OCI-LY3 (cell line): ENCODE data around the gene FCHSD2.

Experiments used
- H2AFZ ChIP-seq: fragments of 200-600, 300-600 bp; shearing (Covaris generic); 2 replicates; pipeline ENCODE4 v1.6.0; 2014; ENCODE audit warnings: antibody characterized with exemption, low read depth, low read length
- H3K27ac ChIP-seq: fragments of 200-600, 300-600 bp; sonication (generic); 2 replicates; pipeline ENCODE4 v1.5.1; 2014; ENCODE audit warnings: mild to moderate bottlenecking, low read length, moderate library complexity, mixed read lengths
- H3K27me3 ChIP-seq: fragments of 200-600, 300-600 bp; sonication (generic); 2 replicates; pipeline ENCODE4 v1.6.1; 2014; ENCODE audit warnings: low read depth, low read length, mixed read lengths
- H3K36me3 ChIP-seq: fragments of 200-600, 300-600 bp; sonication (generic); replicated peaks from 2 replicates; pipeline ENCODE3; 2014; ENCODE audit warnings: low read depth, low read length, mixed read lengths
- H3K4me1 ChIP-seq: fragments of 300-600, 200-600 bp; sonication (generic); 2 replicates; pipeline ENCODE4 v1.6.1; 2014; ENCODE audit warnings: low read length, mixed read lengths
- H3K4me2 ChIP-seq: fragments of 200-600, 300-600 bp; sonication (generic); 2 replicates; pipeline ENCODE4 v1.6.1; 2014; ENCODE audit warnings: low read length, mixed read lengths
- H3K4me3 ChIP-seq: fragments of 300-600, 200-600 bp; sonication (generic); 2 replicates; pipeline ENCODE4 v1.5.1; 2014; ENCODE audit warnings: antibody characterized with exemption, mild to moderate bottlenecking, low read length, moderate library complexity
- H3K79me2 ChIP-seq: fragments of 300-600, 200-600 bp; shearing (Covaris generic); 2 replicates; pipeline ENCODE4 v1.6.1; 2014; ENCODE audit warnings: mild to moderate bottlenecking, low read length, mixed read lengths
- H3K9ac ChIP-seq: fragments of 300-600, 200-600 bp; shearing (Covaris generic); 2 replicates; pipeline ENCODE4 v1.6.0; 2014; ENCODE audit warnings: mild to moderate bottlenecking, low read length, moderate library complexity
- H3K9me3 ChIP-seq: fragments of 200-600, 300-600 bp; shearing (Covaris generic); 2 replicates; pipeline ENCODE4 v1.6.1; 2014; ENCODE audit warnings: low read length, mixed read lengths; ENCODE audit not compliant: insufficient read depth
- H4K20me1 ChIP-seq: fragments of 200-600, 300-600 bp; sonication (generic); 2 replicates; pipeline ENCODE4 v1.6.1; 2016; ENCODE audit warnings: low read length, mixed read lengths; ENCODE audit not compliant: insufficient read depth
- CTCF ChIP-seq: fragments of 200-600, 300-600 bp; sonication (generic); IDR thresholded peaks from 2 replicates; pipeline ENCODE4 v1.5.1; 2014; ENCODE audit warnings: antibody characterized with exemption, low read length, low read depth
- EZH2phosphoT487 ChIP-seq: fragments of 200-600 bp; shearing (Covaris generic); IDR thresholded peaks from 2 replicates; pipeline ENCODE4 v1.6.1; 2018; ENCODE audit warnings: antibody characterized with exemption, mixed run types, low read depth

FCHSD2 gene

DNA sequence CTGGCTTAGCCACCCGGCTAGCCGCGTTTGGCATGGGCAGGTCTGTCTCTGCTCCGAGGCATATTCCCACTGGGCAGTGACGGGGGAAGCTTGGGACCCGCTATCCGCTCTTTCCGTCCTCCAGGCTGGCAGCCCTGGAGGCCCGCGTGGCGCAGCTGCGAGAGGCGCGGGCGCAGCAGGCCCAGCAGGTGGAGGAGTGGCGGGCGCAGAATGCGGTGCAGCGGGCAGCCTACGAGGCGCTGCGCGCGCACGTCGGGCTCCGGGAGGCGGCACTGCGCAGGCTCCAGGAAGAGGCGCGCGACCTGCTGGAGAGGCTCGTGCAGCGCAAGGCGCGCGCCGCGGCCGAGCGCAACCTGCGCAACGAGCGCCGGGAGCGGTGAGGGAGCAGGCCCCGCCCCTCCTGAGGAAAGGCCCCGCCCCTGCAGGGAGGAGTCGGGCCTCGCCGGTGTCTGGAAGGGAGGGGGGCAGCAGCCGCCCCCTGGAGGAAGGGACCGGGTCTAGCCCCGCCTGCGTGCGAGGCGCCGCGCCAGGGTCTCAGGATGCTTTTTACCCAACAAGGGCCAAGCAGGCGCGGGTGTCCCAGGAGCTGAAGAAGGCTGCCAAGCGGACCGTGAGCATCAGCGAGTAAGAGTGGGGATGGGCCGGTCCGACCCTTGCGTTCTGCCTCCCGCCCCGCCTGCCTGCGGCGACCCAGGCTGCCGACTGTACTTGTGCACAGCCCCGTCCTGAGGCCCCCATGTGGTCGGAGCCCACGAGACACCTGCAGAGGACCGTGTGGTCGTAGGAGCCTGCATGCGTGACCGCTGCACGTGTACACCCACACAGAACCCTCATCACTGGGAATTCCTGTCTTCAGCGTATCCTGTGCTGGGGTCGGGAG, 320.0 kb downstream of the FCHSD2 start:
- H3K9me3 ChIP-seq: no peaks in the 10 kb centered on the region
- peaks cover 28% of the 10 kb centered on the region for H3K36me3 ChIP-seq
- TF ChIP-seq CTCF: no peak; the same call in 1 of the 2 replicates
- no peak for TF ChIP-seq EZH2phosphoT487
- peak overlapping the region; percentile 78 for H3K4me3 ChIP-seq
- no peaks in the 10 kb centered on the region for H3K27me3 ChIP-seq
- H3K27ac ChIP-seq: peak overlapping the region; percentile 31
- no peak overlapping the region; the same call in 1 of the 2 replicates for H2AFZ ChIP-seq
- H3K4me1 ChIP-seq: peaks cover 31% of the 10 kb centered on the region
- H3K9ac ChIP-seq: peak overlapping the region; percentile 68
- peak overlapping the region; percentile 90 for H3K4me2 ChIP-seq
- peaks cover 17% of the 10 kb centered on the region; the same call in 1 of the 2 replicates for H4K20me1 ChIP-seq
- H3K79me2 ChIP-seq: no peaks in the 10 kb centered on the region

DNA sequence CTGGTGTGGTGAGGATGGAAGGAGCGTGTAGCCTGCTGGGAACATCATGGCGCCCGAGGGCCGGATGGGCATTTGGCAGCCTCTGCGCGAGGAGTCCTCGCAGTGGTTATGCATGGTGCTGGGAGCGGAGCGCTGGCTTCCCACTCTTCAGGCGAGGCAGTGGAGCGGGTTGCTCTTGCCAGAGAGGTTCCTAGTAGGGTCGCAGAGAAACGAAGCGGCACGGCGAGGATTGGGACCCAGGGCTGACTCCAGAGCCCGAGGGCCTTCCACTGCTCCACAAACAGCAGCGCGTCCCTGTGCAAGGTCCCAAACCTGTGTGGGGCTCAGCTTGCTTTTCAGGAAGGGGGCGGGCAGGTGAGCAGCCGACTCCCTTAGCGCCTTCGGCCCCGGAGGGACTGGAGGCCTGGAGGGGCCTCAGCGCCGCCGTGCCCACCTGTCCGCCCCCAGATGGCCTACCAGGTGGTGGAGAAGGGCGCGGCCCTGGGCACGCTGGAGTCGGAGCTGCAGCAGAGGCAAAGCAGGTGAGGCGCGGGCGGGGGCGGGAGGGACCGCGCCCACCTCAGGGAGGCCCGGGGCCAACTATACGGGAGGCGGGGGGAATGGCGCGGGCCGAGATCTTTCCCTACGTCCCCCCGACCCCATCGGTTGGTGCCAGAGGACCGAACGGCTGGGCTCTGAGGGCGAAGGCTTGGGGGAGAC, 320.7 kb downstream of the FCHSD2 start:
- TF ChIP-seq EZH2phosphoT487 (no peak), CTCF (no peak)
- Histone ChIP-seq H4K20me1 (peaks cover 15% of the 10 kb centered on the region; the same call in 1 of the 2 replicates), H3K9ac (peak overlapping the region; percentile 68), H3K4me2 (peak overlapping the region; percentile 90), H2AFZ (no peak overlapping the region; the same call in 1 of the 2 replicates), H3K9me3 (no peaks in the 10 kb centered on the region), H3K79me2 (peaks cover 3% of the 10 kb centered on the region; the same call in 1 of the 2 replicates), H3K36me3 (peaks cover 27% of the 10 kb centered on the region), H3K4me1 (peaks cover 24% of the 10 kb centered on the region), H3K27me3 (no peaks in the 10 kb centered on the region), H3K27ac (peak overlapping the region; percentile 27), H3K4me3 (peak overlapping the region; percentile 78)

- peak overlapping the region; percentile 90 for H3K4me2 ChIP-seq
Measured at GRCh38 chr11:72820439-72821139, 321.5 kb downstream of the FCHSD2 start.

More at GRCh38 chr11:72820439-72821139, 321.5 kb downstream of the FCHSD2 start:
- H3K79me2 ChIP-seq: peaks cover 7% of the 10 kb centered on the region; the same call in 1 of the 2 replicates
- no peak for TF ChIP-seq EZH2phosphoT487
- no peak for TF ChIP-seq CTCF
- no peak overlapping the region for H3K27ac ChIP-seq
- no peak overlapping the region for H3K9ac ChIP-seq
- H3K27me3 ChIP-seq: no peaks in the 10 kb centered on the region
- H3K4me1 ChIP-seq: peaks cover 27% of the 10 kb centered on the region
- H3K36me3 ChIP-seq: peaks cover 28% of the 10 kb centered on the region
- H3K9me3 ChIP-seq: no peaks in the 10 kb centered on the region
- H4K20me1 ChIP-seq: peaks cover 12% of the 10 kb centered on the region; the same call in 1 of the 2 replicates
- H3K4me3 ChIP-seq: no peak overlapping the region
- H2AFZ ChIP-seq: no peak overlapping the region
